GM12875 (cell line): ENCODE results near the gene PAX4.

ENCODE experiments used
- H3K4me3 ChIP-seq: one replicate; pipeline ENCODE4 v1.5.1; 2011; ENCODE audit warnings: low read depth, low read length, control low read depth
- CTCF ChIP-seq: IDR thresholded peaks from 2 replicates; pipeline ENCODE4 v1.5.1; 2011; ENCODE audit warnings: low read depth, mild to moderate bottlenecking, control low read depth, inconsistent platforms, low read length, moderate library complexity, borderline replicate concordance; ENCODE audit not compliant: insufficient read depth

Gene PAX4

GRCh38 chr7:127647636-127648035 is 29.7 kb upstream of the PAX4 start:
- no peak overlapping the region for H3K4me3 ChIP-seq
- TF ChIP-seq CTCF: no peak

GRCh38 chr7:127644484-127644883 is 26.5 kb upstream of the PAX4 start:
- H3K4me3 ChIP-seq: no peak overlapping the region
- TF ChIP-seq CTCF: no peak

- TF ChIP-seq CTCF: no peak
- no peak overlapping the region for H3K4me3 ChIP-seq
Observed at GRCh38 chr7:127638197-127638596, 20.3 kb upstream of the PAX4 start.

- no peak for TF ChIP-seq CTCF
- no peak overlapping the region for H3K4me3 ChIP-seq
Observed at GRCh38 chr7:127635659-127636285, 17.8 kb upstream of the PAX4 start.

GRCh38 chr7:127632276-127632910 is 14.5 kb upstream of the PAX4 start:
- TF ChIP-seq CTCF: no peak
- no peak overlapping the region for H3K4me3 ChIP-seq

- peak; percentile 68; the same call in 1 of the 2 replicates for TF ChIP-seq CTCF
- H3K4me3 ChIP-seq: no peak overlapping the region
Observed at GRCh38 chr7:127629268-127629854, 11.4 kb upstream of the PAX4 start.

- peak; percentile 17; the same call in 1 of the 2 replicates for TF ChIP-seq CTCF
- no peak overlapping the region for H3K4me3 ChIP-seq
Observed at GRCh38 chr7:127628445-127628844, 10.5 kb upstream of the PAX4 start.
